GM23338 (cell line): ENCODE measurements around the gene MAD2L1BP. TPM values are rescaled to one million over a fixed set of nuclear protein-coding genes. Genes with fewer than 3 reads are reported as not detected.

Experiments
- ATAC-seq: fragments of 200-7000 bp; cut with Tn5 transposase; 3 replicates; pipeline ENCODE4 v1.9.1; 2020
- DNase-seq: peaks from one replicate; pipeline ENCODE4 v3.0.0-alpha.2; 2015; ENCODE audit warnings: low spot score
- H2AFZ ChIP-seq: fragments of 200-600 bp; sonication (generic); 2 replicates; pipeline ENCODE4 v1.8.0; 2016; ENCODE audit warnings: antibody characterized with exemption, mild to moderate bottlenecking, moderate library complexity
- H3F3A ChIP-seq: fragments of 200-600 bp; sonication (generic); replicated peaks from 2 replicates; pipeline ENCODE4 v1.8.0; 2017; ENCODE audit warnings: antibody characterized with exemption, mixed run types, low read depth
- H3K27ac ChIP-seq: fragments of 200-600 bp; sonication (generic); 2 replicates; pipeline ENCODE4 v1.6.1; 2016; ENCODE audit warnings: low read depth
- H3K27me3 ChIP-seq: fragments of 200-600 bp; sonication (generic); 2 replicates; pipeline ENCODE4 v1.8.0; 2016; ENCODE audit warnings: mild to moderate bottlenecking, mixed run types, moderate library complexity; ENCODE audit not compliant: insufficient read depth
- H3K36me3 ChIP-seq: fragments of 200-600 bp; sonication (generic); 2 replicates; pipeline ENCODE4 v1.8.0; 2016; ENCODE audit warnings: mild to moderate bottlenecking; ENCODE audit not compliant: insufficient read depth
- H3K4me1 ChIP-seq: fragments of 200-600 bp; sonication (generic); 2 replicates; pipeline ENCODE4 v1.8.0; 2016; ENCODE audit warnings: mild to moderate bottlenecking, moderate library complexity; ENCODE audit not compliant: insufficient read depth
- H3K4me2 ChIP-seq: fragments of 200-600 bp; sonication (generic); 2 replicates; pipeline ENCODE4 v1.7.1; 2017; ENCODE audit warnings: mixed run types
- H3K4me3 ChIP-seq: fragments of 200-600 bp; sonication (generic); 2 replicates; pipeline ENCODE4 v1.6.1; 2016; ENCODE audit warnings: mixed run types
- H3K79me2 ChIP-seq: fragments of 200-600 bp; sonication (generic); replicated peaks from 2 replicates; pipeline ENCODE4 v1.8.0; 2017; ENCODE audit warnings: mild to moderate bottlenecking; ENCODE audit not compliant: insufficient read depth
- H3K9me2 ChIP-seq: fragments of 200-600 bp; sonication (generic); 2 replicates; pipeline ENCODE4 v1.8.0; 2017; ENCODE audit not compliant: insufficient read depth
- H4K20me1 ChIP-seq: fragments of 200-600 bp; sonication (generic); replicated peaks from 2 replicates; pipeline ENCODE4 v1.8.0; 2017; ENCODE audit warnings: mild to moderate bottlenecking; ENCODE audit not compliant: insufficient read depth
- H3K27ac Mint-ChIP-seq: 2 replicates; pipeline ENCODE4 v1.8.0; 2020; ENCODE audit warnings: inconsistent platforms, mild to moderate bottlenecking, moderate library complexity, mixed read lengths
- H3K27me3 Mint-ChIP-seq: 3 replicates; pipeline ENCODE4 v1.8.0; 2022; ENCODE audit warnings: low read depth, mild to moderate bottlenecking, moderate library complexity, mixed read lengths, inconsistent platforms; ENCODE audit not compliant: insufficient read depth, poor library complexity
- H3K36me3 Mint-ChIP-seq: 3 replicates; pipeline ENCODE4 v1.8.0; 2021; ENCODE audit warnings: low read depth, mild to moderate bottlenecking, inconsistent platforms, moderate library complexity, mixed read lengths
- H3K4me1 Mint-ChIP-seq: 3 replicates; pipeline ENCODE4 v1.8.0; 2020; ENCODE audit warnings: mild to moderate bottlenecking, inconsistent platforms, mixed read lengths
- H3K4me3 Mint-ChIP-seq: 3 replicates; pipeline ENCODE4 v1.8.0; 2021; ENCODE audit warnings: moderate library complexity, mild to moderate bottlenecking, inconsistent platforms, mixed read lengths
- H3K9me3 Mint-ChIP-seq: 3 replicates; pipeline ENCODE4 v1.8.0; 2020; ENCODE audit warnings: moderate library complexity, mild to moderate bottlenecking, inconsistent platforms, mixed read lengths
- CTCF ChIP-seq, 2 experiments: fragments of 200-600 bp in 1 of 2; sonication (generic) in 1 of 2; conservative IDR thresholded peaks; 2 replicates each; pipeline versions ENCODE4 v1.5.1 to v1.6.1; 2016 to 2017; ENCODE audit warnings: antibody characterized with exemption in 2 of 2, low read depth in 2 of 2, mild to moderate bottlenecking in 2 of 2, moderate library complexity in 1 of 2
- EZH2 ChIP-seq: fragments of 200-600 bp; sonication (generic); IDR thresholded peaks from one replicate; pipeline ENCODE4 v1.8.0; 2017; ENCODE audit warnings: antibody characterized with exemption, mild to moderate bottlenecking, low read depth; ENCODE audit not compliant: unreplicated experiment
- EZH2phosphoT487 ChIP-seq: fragments of 200-600 bp; sonication (generic); IDR thresholded peaks from one replicate; pipeline ENCODE4 v1.8.1; 2018; ENCODE audit warnings: antibody characterized with exemption; ENCODE audit not compliant: unreplicated experiment
- JUNB ChIP-seq: IDR thresholded peaks from one replicate; pipeline ENCODE4 v1.6.1; 2016; ENCODE audit warnings: antibody characterized with exemption; ENCODE audit not compliant: unreplicated experiment
- NANOG ChIP-seq: IDR thresholded peaks from 2 replicates; pipeline ENCODE4 v1.6.1; 2016; ENCODE audit warnings: antibody characterized with exemption, borderline replicate concordance
- POLR2AphosphoS5 ChIP-seq: IDR thresholded peaks from 2 replicates; pipeline ENCODE4 v1.6.1; 2016; ENCODE audit warnings: antibody characterized with exemption, low read depth
- REST ChIP-seq: IDR thresholded peaks from one replicate; pipeline ENCODE4 v1.6.1; 2018; ENCODE audit warnings: antibody characterized with exemption; ENCODE audit not compliant: unreplicated experiment
- STAT1 ChIP-seq: IDR thresholded peaks from one replicate; pipeline ENCODE4 v1.6.1; 2016; ENCODE audit warnings: antibody characterized with exemption; ENCODE audit not compliant: unreplicated experiment
- ZNF114 ChIP-seq: fragments of 250-450 bp; sonication (Bioruptor Pico); IDR thresholded peaks from 2 replicates; pipeline ENCODE4 v1.5.0; 2020; ENCODE audit warnings: mild to moderate bottlenecking, moderate library complexity
- ZNF331 ChIP-seq: fragments of 250-450 bp; sonication (Bioruptor Pico); IDR thresholded peaks from 2 replicates; pipeline ENCODE4 v1.5.0; 2020; ENCODE audit warnings: low read depth, mild to moderate bottlenecking, moderate library complexity
- ZNF462 ChIP-seq: fragments of 250-450 bp; sonication (Bioruptor Pico); IDR thresholded peaks from 2 replicates; pipeline ENCODE4 v1.5.0; 2020; ENCODE audit warnings: mild to moderate bottlenecking, moderate library complexity
- polyA plus RNA-seq: library from polyadenylated mRNA; unstranded; fragments of >200 nt; fragmentation: Nextera tagmentation; extraction: Ambion mirVana; gene quantifications from 2 replicates; pipeline ENCODE4 v1.2.1, GENCODE V29; 2016
- total RNA-seq: library from RNA; depleted of rRNA; stranded (reverse); fragments of >200 nt; shearing (Covaris generic); gene quantifications from 2 replicates; pipeline ENCODE4 v1.2.3, GENCODE V29; 2014
- TF ChIP-seq, protein P1 (sequence below): IDR thresholded peaks from 2 replicates; pipeline ENCODE4 v1.6.1; 2016; ENCODE audit warnings: antibody characterized with exemption

MAD2L1BP gene
- total and polyA plus RNA-seq, 2 experiments from 2014 or later, result 26.6 to 51.7 TPM

DNA sequence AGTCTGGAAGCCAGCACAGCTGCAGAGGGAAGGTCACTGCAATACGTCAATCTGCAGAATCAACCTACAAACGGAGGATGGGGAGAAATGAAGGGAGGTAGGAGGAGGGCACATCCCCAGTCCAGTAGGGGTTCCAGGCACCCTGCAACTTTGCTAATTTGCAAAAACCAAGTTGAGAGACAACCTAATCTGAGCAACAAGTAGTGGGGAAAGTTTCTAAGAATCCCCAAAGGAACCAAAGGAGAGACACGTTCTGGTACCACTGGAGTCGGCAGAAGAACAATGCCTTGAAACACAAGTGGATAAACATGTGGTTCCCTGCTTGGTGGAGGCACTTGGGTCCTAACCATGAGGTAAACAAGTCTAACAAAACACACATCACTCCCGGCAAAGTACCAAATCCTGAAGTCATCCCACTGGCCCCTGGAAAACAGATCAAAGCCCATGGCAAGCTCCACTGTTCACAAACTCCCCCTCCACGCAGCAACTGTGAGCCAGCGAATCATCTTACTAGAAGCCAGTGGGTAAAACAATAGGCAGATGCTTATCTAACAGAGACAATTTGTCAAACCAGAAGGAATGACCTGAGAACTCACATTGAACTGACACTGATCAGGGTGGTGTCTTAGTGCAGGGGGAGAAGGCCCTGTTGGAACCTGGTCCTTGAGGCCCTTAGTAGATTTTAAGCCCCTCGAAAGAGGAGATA, 47.2 kb downstream of the MAD2L1BP start:
- Histone ChIP-seq H3K36me3 (peaks cover 7% of the 10 kb centered on the region; the same call in 1 of the 2 replicates), H3K9me2 (no peaks in the 10 kb centered on the region), H2AFZ (no peak overlapping the region), H3K4me1 (peaks cover 11% of the 10 kb centered on the region; the same call in 1 of the 2 replicates), H3F3A (no peaks in the 10 kb centered on the region; the same call in 1 of the 2 replicates), H3K4me2 (no peak overlapping the region), H3K4me3 (no peak overlapping the region), H3K79me2 (peaks cover 77% of the 10 kb centered on the region), H4K20me1 (peaks cover 40% of the 10 kb centered on the region), H3K27me3 (no peaks in the 10 kb centered on the region), H3K27ac (no peak overlapping the region)
- Mint-ChIP-seq H3K4me3 (no peak overlapping the region), H3K36me3 (peaks cover 11% of the 10 kb centered on the region), H3K4me1 (peaks cover 21% of the 10 kb centered on the region), H3K9me3 (no peaks in the 10 kb centered on the region), H3K27ac (no peak overlapping the region), H3K27me3 (peaks cover 4% of the 10 kb centered on the region)
- ATAC-seq (no peak), DNase-seq (no peak)
- TF ChIP-seq, protein P1, sequence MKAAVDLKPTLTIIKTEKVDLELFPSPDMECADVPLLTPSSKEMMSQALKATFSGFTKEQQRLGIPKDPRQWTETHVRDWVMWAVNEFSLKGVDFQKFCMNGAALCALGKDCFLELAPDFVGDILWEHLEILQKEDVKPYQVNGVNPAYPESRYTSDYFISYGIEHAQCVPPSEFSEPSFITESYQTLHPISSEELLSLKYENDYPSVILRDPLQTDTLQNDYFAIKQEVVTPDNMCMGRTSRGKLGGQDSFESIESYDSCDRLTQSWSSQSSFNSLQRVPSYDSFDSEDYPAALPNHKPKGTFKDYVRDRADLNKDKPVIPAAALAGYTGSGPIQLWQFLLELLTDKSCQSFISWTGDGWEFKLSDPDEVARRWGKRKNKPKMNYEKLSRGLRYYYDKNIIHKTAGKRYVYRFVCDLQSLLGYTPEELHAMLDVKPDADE, result no peak
- TF ChIP-seq ZNF462 (CRISPR knock-in tag) (no peak), EZH2phosphoT487 (no peak), ZNF331 (CRISPR knock-in tag) (no peak), CTCF (conservative IDR thresholded peaks at IDR 0.05; ENCODE audit: low read depth in 2 of 2) (no peak), NANOG (no peak), POLR2AphosphoS5 (no peak), JUNB (no peak), REST (no peak), STAT1 (no peak), ZNF114 (CRISPR knock-in tag) (no peak), EZH2 (no peak)
